ENCODE results near the gene CCDC180. TPM values are rescaled to one million over a fixed set of nuclear protein-coding genes. Genes with fewer than 3 reads are reported as not detected.

The CCDC180 gene
- total RNA-seq, 2 donors from 2014 or later, result 2.3 to 4.9 TPM

- H3K27ac Mint-ChIP-seq, result no peak overlapping the region
- H3K27me3 Mint-ChIP-seq, result no peaks in the 10 kb centered on the region
- ATAC-seq (no peak), DNase-seq (ENCODE audit: low spot score) (no peak)
- H3K4me3 Mint-ChIP-seq, result no peak overlapping the region
- no peaks in the 10 kb centered on the region for H3K36me3 Mint-ChIP-seq
- no peaks in the 10 kb centered on the region for H3K4me1 Mint-ChIP-seq (ENCODE audit: low read depth in 2 of 2)
- no peaks in the 10 kb centered on the region for H3K9me3 Mint-ChIP-seq
These were observed 49.6 kb downstream of the CCDC180 start for GRCh38 chr9:97357056-97357455.

Other genes starting within 250 kb of the CCDC180 start
- gene TDRD7, start 104.4 kb downstream of the CCDC180 start, total RNA-seq, result 10 to 100 TPM in 1 of 2 donors, 1 to 10 TPM in 1; 4.5 to 10.3 TPM
- gene TMOD1, start 194.0 kb downstream of the CCDC180 start, total RNA-seq, result 1 to 10 TPM; 1.1 to 2.1 TPM